CD8-positive, alpha-beta memory T cell (primary cell): ENCODE data around the gene UBASH3B. TPM values are rescaled to one million over a fixed set of nuclear protein-coding genes. Genes with fewer than 3 reads are reported as not detected.

Experiments used
- CTCF ChIA-PET: fragments of 350-600 bp; sonication (Branson Sonifier 250); formaldehyde crosslinking; loops from one replicate; lab custom pipeline; 2021; ENCODE audit warnings: antibody characterized with exemption; lab: Charles Lee
- POLR2A ChIA-PET: fragments of 350-600 bp; sonication (Branson Sonifier 250); formaldehyde crosslinking; loops from one replicate; lab custom pipeline; 2021; ENCODE audit warnings: antibody characterized with exemption; lab: Charles Lee
- DNase-seq, 5 donors: peaks; one replicate each; pipeline versions ENCODE4 v3.0.0 to v3.0.0-alpha.2; 2020 to 2022; ENCODE audit warnings: mixed read lengths in 1 of 5
- H3K27ac ChIP-seq: one replicate; pipeline ENCODE4 v1.7.0; 2013; ENCODE audit warnings: low read depth, mild to moderate bottlenecking, low read length, moderate library complexity
- H3K27me3 ChIP-seq: 2 replicates; pipeline ENCODE4 v1.7.0; 2013; ENCODE audit warnings: low read length, mild to moderate bottlenecking; ENCODE audit not compliant: insufficient read depth, poor library complexity, severe bottlenecking
- H3K36me3 ChIP-seq: 2 replicates; pipeline ENCODE4 v1.7.0; 2013; ENCODE audit warnings: mild to moderate bottlenecking, low read length, moderate library complexity; ENCODE audit not compliant: insufficient read depth
- H3K4me1 ChIP-seq: 2 replicates; pipeline ENCODE4 v1.7.0; 2013; ENCODE audit warnings: mild to moderate bottlenecking, low read length, moderate library complexity; ENCODE audit not compliant: insufficient read depth
- H3K4me3 ChIP-seq: 2 replicates; pipeline ENCODE4 v1.7.0; 2013; ENCODE audit warnings: mild to moderate bottlenecking, low read length
- H3K9me3 ChIP-seq: 2 replicates; pipeline ENCODE4 v1.7.0; 2013; ENCODE audit warnings: mild to moderate bottlenecking, low read length
- H3K27ac Mint-ChIP-seq, 8 donors: one replicate each; pipeline ENCODE4 v1.8.0; 2020 to 2021; ENCODE audit warnings: mixed read lengths in 8 of 8, mild to moderate bottlenecking in 6 of 8, inconsistent platforms in 3 of 8, moderate library complexity in 3 of 8
- H3K27me3 Mint-ChIP-seq, 2 donors: one replicate each; pipeline ENCODE4 v1.8.0; 2020 to 2021; ENCODE audit warnings: mixed read lengths in 2 of 2, mild to moderate bottlenecking in 1 of 2, moderate library complexity in 1 of 2
- H3K36me3 Mint-ChIP-seq, 3 donors: one replicate each; pipeline ENCODE4 v1.8.0; 2020 to 2021; ENCODE audit warnings: mixed read lengths in 3 of 3, inconsistent platforms in 1 of 3, mild to moderate bottlenecking in 1 of 3
- H3K4me1 Mint-ChIP-seq, 3 donors: one replicate each; pipeline ENCODE4 v1.8.0; 2020 to 2021; ENCODE audit warnings: mixed read lengths in 3 of 3, inconsistent platforms in 1 of 3, mild to moderate bottlenecking in 1 of 3
- H3K4me3 Mint-ChIP-seq, 7 donors: one replicate each; pipeline ENCODE4 v1.8.0; 2020 to 2021; ENCODE audit warnings: mixed read lengths in 7 of 7, mild to moderate bottlenecking in 6 of 7, moderate library complexity in 4 of 7, inconsistent platforms in 2 of 7
- H3K9me3 Mint-ChIP-seq, 5 donors: one replicate each; pipeline ENCODE4 v1.8.0; 2020 to 2022; ENCODE audit warnings: mixed read lengths in 5 of 5, mild to moderate bottlenecking in 3 of 5, moderate library complexity in 2 of 5, inconsistent platforms in 1 of 5
- polyA plus RNA-seq: library from polyadenylated mRNA; unstranded; fragments of 300-500 nt; fragmentation: Illumina TruSeq; gene quantifications from one replicate; pipeline ENCODE4 v1.2.3, GENCODE V29; 2021
- total RNA-seq, 2 experiments: library from RNA; stranded (reverse); gene quantifications; one replicate each; pipeline ENCODE4 v1.2.3, GENCODE V29; 2021

Gene UBASH3B
- total and polyA plus RNA-seq, 3 experiments from 2014 or later, result 12.0 to 36.4 (median 34.6) TPM

DNA sequence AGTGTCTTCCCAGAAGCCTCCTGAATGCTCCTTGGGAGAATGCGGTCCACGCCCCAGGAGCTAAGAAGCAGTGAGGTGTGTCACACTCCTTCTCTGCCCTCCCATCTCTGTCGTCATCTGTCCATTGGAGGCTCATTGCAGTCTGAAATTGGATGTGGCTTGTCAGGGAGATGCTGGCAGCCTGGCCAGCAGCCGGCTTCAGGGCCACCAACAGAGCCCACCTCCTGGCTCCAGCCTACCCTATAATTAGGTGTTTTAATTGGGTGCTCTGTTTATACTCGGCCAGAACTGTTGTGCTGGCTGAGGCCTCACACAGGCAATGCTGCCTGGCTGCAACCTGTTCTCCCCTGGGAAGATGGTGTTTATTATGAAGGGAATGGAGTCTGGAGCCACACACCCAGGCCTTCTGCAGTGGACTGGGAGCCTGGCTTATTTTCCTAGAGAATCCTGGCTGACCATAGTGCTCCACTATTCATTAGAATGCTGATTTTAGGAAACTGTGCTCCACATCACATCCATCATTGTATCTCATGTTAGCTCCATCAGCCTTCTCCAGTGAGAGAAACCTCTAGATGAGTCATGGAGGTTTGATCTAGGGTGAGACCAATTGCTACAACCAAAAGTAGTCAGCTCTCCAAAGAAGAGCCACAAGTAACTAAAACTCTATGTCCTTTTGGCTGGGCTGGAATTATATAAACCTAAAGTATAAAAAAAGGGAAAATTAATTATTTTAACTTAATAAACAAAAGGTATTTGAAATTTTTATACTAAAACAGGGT is 96.0 kb downstream of the UBASH3B start:
- POLR2A ChIA-PET, result no interaction called here
- Histone ChIP-seq H3K4me1 (peaks cover 64% of the 10 kb centered on the region), H3K27ac (no peak overlapping the region), H3K36me3 (no peaks in the 10 kb centered on the region), H3K9me3 (no peaks in the 10 kb centered on the region), H3K27me3 (no peaks in the 10 kb centered on the region), H3K4me3 (no peak overlapping the region)
- Mint-ChIP-seq H3K9me3 (no peaks in the 10 kb centered on the region), H3K36me3 (no peaks in the 10 kb centered on the region), H3K4me3 (peak overlapping the region in 1 of 7 donors; percentile 6), H3K4me1 (peaks cover 39 to 48% (median 47%) of the 10 kb centered on the region in 3 donors), H3K27me3 (no peaks in the 10 kb centered on the region), H3K27ac (peak overlapping the region in 1 of 8 donors; percentile 50)
- CTCF ChIA-PET, result interaction anchor here (1.0 to 11.7 kb wide), 5 partner anchors 30 to 122 kb away, joined by 3 to 199 read pairs (median 3); partner anchors contain the start of gene UBASH3B
- DNase-seq, result no peak

DNA sequence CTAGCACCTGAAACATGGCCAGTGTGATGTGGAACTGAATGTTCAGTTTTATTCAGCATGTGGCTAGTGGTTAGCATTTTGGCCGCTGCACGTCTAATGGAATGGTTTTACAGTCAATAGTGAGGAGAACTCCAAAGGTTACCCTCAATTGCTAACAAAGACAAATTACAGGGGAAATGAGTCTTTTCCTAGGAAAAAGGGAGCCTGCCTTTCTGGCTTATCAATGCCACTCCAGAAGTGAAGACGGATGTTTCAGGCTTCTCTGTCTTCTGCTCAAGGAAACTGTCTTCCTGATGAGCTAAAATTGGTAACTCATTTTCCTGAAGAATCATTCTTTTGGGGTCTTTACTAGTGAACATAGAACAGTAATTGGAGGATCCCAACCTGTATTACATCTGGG is 98.5 kb downstream of the UBASH3B start:
- H3K9me3 Mint-ChIP-seq, result no peaks in the 10 kb centered on the region
- ChIA-PET CTCF (interaction anchor here (0.8 to 11.7 kb wide), 20 partner anchors 9 to 173 kb away, joined by 3 to 199 read pairs (median 20); partner anchors contain the start of gene UBASH3B), POLR2A (interaction anchor here (1.7 to 2.4 kb wide), 2 partner anchors 10 to 98 kb away, joined by 7 to 8 read pairs; partner anchors contain the start of gene UBASH3B)
- no peak for DNase-seq
- no peak overlapping the region for H3K4me3 Mint-ChIP-seq
- H3K4me3 ChIP-seq, result no peak overlapping the region
- no peaks in the 10 kb centered on the region for H3K27me3 ChIP-seq
- no peaks in the 10 kb centered on the region for H3K27me3 Mint-ChIP-seq
- peaks cover 42 to 57% (median 43%) of the 10 kb centered on the region in 3 donors for H3K4me1 Mint-ChIP-seq
- H3K27ac Mint-ChIP-seq, result peak overlapping the region in 1 of 8 donors; percentile 19
- H3K36me3 Mint-ChIP-seq, result no peaks in the 10 kb centered on the region
- H3K27ac ChIP-seq, result no peak overlapping the region
- no peaks in the 10 kb centered on the region for H3K9me3 ChIP-seq
- H3K36me3 ChIP-seq, result no peaks in the 10 kb centered on the region
- peaks cover 43% of the 10 kb centered on the region for H3K4me1 ChIP-seq

DNA sequence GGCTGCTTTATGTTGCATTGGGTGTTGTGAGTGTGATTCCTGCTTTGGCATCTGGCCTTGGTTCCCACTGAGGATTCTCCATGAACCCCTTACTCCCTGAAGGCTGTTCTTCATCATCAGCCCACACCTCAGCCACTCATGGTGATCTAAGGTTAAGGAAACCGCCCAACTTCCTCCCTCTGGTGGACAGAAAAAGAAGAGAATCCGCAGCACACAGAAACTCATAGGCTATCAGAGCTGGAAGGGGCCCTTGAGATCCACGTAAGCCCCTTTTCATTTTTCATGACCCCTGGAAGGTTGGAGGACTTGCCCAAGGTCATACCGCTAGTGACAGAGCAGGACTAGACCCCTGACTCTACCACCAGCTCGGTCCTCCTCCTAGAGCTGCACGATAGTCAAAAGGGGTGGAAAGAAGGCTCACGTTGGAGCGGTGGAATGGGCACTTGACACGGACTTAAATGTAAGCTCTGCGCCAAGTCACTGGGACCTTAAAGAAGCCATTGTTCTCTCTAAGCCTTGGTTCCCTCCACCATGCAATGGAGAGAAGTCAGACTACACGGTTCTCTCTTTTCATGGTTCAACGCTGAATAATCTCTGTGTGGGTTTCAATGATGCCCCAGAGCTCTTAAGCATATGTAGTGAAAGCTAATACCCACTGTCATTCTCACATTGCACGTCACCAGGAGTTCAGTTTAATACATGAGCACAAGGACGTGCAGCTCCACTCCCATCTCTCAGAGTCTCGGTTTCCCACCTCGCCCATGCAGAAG is 99.2 kb downstream of the UBASH3B start:
- H3K4me3 Mint-ChIP-seq, result no peak overlapping the region
- no peaks in the 10 kb centered on the region for H3K36me3 Mint-ChIP-seq
- no peaks in the 10 kb centered on the region for H3K9me3 Mint-ChIP-seq
- no peak overlapping the region for H3K27ac ChIP-seq
- peaks cover 42 to 60% (median 45%) of the 10 kb centered on the region in 3 donors for H3K4me1 Mint-ChIP-seq
- DNase-seq, result peak in 3 of 5 donors; percentile 28 to 54 (median 46)
- no peaks in the 10 kb centered on the region for H3K36me3 ChIP-seq
- H3K27me3 Mint-ChIP-seq, result no peaks in the 10 kb centered on the region
- POLR2A ChIA-PET, result interaction anchor here (0.9 to 2.4 kb wide), 5 partner anchors 8 to 99 kb away, joined by 3 to 8 read pairs (median 3); partner anchors contain the start of gene UBASH3B
- H3K27ac Mint-ChIP-seq, result peak overlapping the region in 4 of 8 donors; percentile 19 to 66 (median 50)
- H3K9me3 ChIP-seq, result no peaks in the 10 kb centered on the region
- peaks cover 38% of the 10 kb centered on the region for H3K4me1 ChIP-seq
- no peak overlapping the region for H3K4me3 ChIP-seq
- no peaks in the 10 kb centered on the region for H3K27me3 ChIP-seq
- CTCF ChIA-PET, result interaction anchor here (0.5 to 11.7 kb wide), 35 partner anchors 9 to 174 kb away, joined by 3 to 199 read pairs (median 8); partner anchors contain the start of gene UBASH3B

DNA sequence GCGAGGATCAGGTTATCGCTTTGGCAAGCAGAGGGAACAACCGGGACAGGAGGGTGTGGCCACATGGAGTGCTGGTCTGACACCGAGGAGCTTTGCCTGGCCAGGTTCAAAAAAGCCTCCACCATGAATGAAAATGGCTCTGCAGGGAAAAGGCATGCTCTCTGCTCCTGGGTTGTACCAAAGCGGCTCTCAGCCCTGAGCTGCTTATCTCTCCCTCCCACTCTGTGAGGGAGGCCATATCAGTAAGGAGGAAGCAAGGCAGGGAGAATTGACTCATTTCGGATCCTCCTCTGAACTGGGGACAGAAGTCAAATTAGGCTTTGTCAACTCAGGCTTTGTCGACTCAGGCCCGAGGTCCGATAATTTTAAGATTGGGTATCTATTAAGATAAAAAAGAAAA is 99.9 kb downstream of the UBASH3B start:
- H3K36me3 Mint-ChIP-seq, result no peaks in the 10 kb centered on the region
- no peak overlapping the region for H3K27ac Mint-ChIP-seq
- H3K4me1 ChIP-seq, result peaks cover 32% of the 10 kb centered on the region
- H3K4me3 ChIP-seq, result no peak overlapping the region
- no peaks in the 10 kb centered on the region for H3K9me3 Mint-ChIP-seq
- POLR2A ChIA-PET, result interaction anchor here (0.9 to 2.4 kb wide), 4 partner anchors 9 to 99 kb away, joined by 3 to 8 read pairs (median 3); partner anchors contain the start of gene UBASH3B
- H3K9me3 ChIP-seq, result no peaks in the 10 kb centered on the region
- no peaks in the 10 kb centered on the region for H3K27me3 ChIP-seq
- no peaks in the 10 kb centered on the region for H3K27me3 Mint-ChIP-seq
- CTCF ChIA-PET, result interaction anchor here (0.8 to 11.7 kb wide), 31 partner anchors 9 to 175 kb away, joined by 3 to 199 read pairs (median 14); partner anchors contain the start of gene UBASH3B
- DNase-seq, result no peak
- no peaks in the 10 kb centered on the region for H3K36me3 ChIP-seq
- peaks cover 39 to 58% (median 43%) of the 10 kb centered on the region in 3 donors for H3K4me1 Mint-ChIP-seq
- no peak overlapping the region for H3K27ac ChIP-seq
- no peak overlapping the region for H3K4me3 Mint-ChIP-seq

DNA sequence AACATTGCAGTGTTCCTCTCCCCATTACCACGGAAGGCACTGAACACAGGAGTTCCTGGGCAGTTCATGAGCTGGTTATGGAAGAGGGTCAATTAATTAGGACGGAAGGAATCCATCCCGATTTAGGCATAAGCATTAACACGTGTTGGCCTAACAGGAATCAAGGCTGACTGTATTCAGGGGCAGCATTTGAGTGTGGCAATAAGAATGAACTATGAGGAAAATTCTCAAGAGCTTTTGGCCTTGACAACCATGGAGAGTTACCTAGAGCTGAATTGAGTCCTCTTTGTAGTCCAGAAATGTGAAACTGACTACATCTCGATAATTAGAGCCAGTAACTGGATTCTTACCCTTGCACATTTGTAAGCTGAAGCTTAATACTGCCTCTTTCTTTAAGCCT is 100.4 kb downstream of the UBASH3B start:
- Mint-ChIP-seq H3K9me3 (no peaks in the 10 kb centered on the region), H3K4me3 (no peak overlapping the region), H3K27ac (peak overlapping the region in 3 of 8 donors; percentile 27 to 72 (median 66)), H3K36me3 (no peaks in the 10 kb centered on the region), H3K4me1 (peaks cover 38 to 54% (median 43%) of the 10 kb centered on the region in 3 donors), H3K27me3 (no peaks in the 10 kb centered on the region)
- H3K27ac ChIP-seq, result no peak overlapping the region
- H3K4me3 ChIP-seq, result no peak overlapping the region
- ChIA-PET POLR2A (interaction anchor here (0.9 to 2.4 kb wide), 3 partner anchors 10 to 100 kb away, joined by 3 to 8 read pairs (median 3); partner anchors contain the start of gene UBASH3B), CTCF (interaction anchor here (1.0 to 11.7 kb wide), 29 partner anchors 8 to 175 kb away, joined by 3 to 199 read pairs (median 15); partner anchors contain the start of gene UBASH3B)
- no peaks in the 10 kb centered on the region for H3K9me3 ChIP-seq
- H3K4me1 ChIP-seq, result peaks cover 27% of the 10 kb centered on the region
- no peaks in the 10 kb centered on the region for H3K36me3 ChIP-seq
- H3K27me3 ChIP-seq, result no peaks in the 10 kb centered on the region
- no peak for DNase-seq

DNA sequence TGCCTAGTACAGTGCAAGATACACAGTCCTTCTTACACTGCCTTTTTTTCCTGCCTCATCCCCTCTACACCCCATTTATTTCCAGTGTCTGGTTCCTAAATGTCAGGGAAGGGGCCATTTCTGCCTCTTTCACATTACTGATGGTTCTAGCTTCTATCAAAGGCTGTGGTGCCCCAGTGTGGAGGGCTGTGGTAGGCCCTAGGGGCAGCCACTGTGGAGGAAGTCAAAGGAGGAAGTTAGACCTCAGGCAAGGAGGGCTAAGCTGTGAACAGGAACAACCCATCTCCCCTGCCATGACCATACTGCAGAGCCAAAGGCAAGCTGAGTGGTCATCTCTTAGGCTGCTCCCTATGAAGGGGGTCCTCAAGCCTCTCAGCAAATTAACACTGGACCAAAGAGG is 100.9 kb downstream of the UBASH3B start:
- CTCF ChIA-PET, result interaction anchor here (0.6 to 11.7 kb wide), 29 partner anchors 10 to 176 kb away, joined by 3 to 199 read pairs (median 15); partner anchors contain the start of gene UBASH3B
- Mint-ChIP-seq H3K36me3 (no peaks in the 10 kb centered on the region), H3K27ac (peak overlapping the region in 6 of 8 donors; percentile 36 to 77 (median 66)), H3K27me3 (no peaks in the 10 kb centered on the region), H3K9me3 (no peaks in the 10 kb centered on the region), H3K4me3 (peak overlapping the region in 2 of 7 donors; percentile 11 to 60), H3K4me1 (peaks cover 36 to 51% (median 43%) of the 10 kb centered on the region in 3 donors)
- no peak overlapping the region for H3K4me3 ChIP-seq
- H3K27ac ChIP-seq, result no peak overlapping the region
- peaks cover 27% of the 10 kb centered on the region for H3K4me1 ChIP-seq
- no peaks in the 10 kb centered on the region for H3K27me3 ChIP-seq
- no peaks in the 10 kb centered on the region for H3K9me3 ChIP-seq
- peak; percentile 32 to 80 (median 54) for DNase-seq
- no peaks in the 10 kb centered on the region for H3K36me3 ChIP-seq
- POLR2A ChIA-PET, result interaction anchor here (0.6 to 2.4 kb wide), 2 partner anchors 45 to 100 kb away, joined by 3 to 8 read pairs; partner anchors contain the start of gene UBASH3B

DNA sequence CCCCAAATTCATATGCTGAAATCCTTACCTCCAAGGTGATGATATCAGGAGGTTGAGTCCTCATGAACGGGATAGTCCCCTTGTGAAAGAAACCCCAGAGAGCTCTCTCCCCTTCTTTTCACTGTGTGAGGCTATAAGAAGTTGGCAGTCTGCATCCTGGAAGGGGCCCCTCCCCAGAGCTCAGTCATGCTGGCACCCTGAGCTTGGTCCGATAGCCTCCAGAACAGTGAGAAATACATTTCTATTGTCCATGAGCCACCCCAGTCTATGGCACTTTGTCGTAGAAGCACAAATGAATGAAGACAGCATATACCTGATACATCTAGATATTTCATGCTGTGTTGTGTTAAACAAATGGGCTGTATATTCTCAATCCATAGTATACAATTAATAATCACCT is 101.7 kb downstream of the UBASH3B start:
- H3K9me3 ChIP-seq, result no peaks in the 10 kb centered on the region
- no peak overlapping the region for H3K27ac ChIP-seq
- Mint-ChIP-seq H3K4me1 (peaks cover 31 to 47% (median 41%) of the 10 kb centered on the region in 3 donors), H3K36me3 (peaks cover 0 to 1% (median 0%) of the 10 kb centered on the region in 3 donors), H3K27me3 (no peaks in the 10 kb centered on the region), H3K4me3 (no peak overlapping the region), H3K27ac (no peak overlapping the region), H3K9me3 (no peaks in the 10 kb centered on the region)
- ChIA-PET POLR2A (no interaction called here), CTCF (interaction anchor here (0.6 to 11.7 kb wide), 15 partner anchors 9 to 137 kb away, joined by 3 to 199 read pairs (median 20); partner anchors contain the start of gene UBASH3B)
- no peaks in the 10 kb centered on the region for H3K27me3 ChIP-seq
- DNase-seq, result no peak
- H3K36me3 ChIP-seq, result no peaks in the 10 kb centered on the region
- H3K4me3 ChIP-seq, result no peak overlapping the region
- H3K4me1 ChIP-seq, result peaks cover 27% of the 10 kb centered on the region
